Neural cell (in vitro differentiated cells): ENCODE data around the gene PTX4. TPM values are rescaled to one million over a fixed set of nuclear protein-coding genes. Genes with fewer than 3 reads are reported as not detected.

Experiments
- H2AFZ ChIP-seq: fragments of 200-600, 300-800 bp; sonication (generic), shearing (Covaris generic); 2 replicates; pipeline ENCODE4 v1.6.0; 2014; ENCODE audit warnings: low read depth, mild to moderate bottlenecking, antibody characterized with exemption, low read length, moderate library complexity
- H3F3A ChIP-seq: fragments of 200-600 bp; shearing (Covaris generic); 2 replicates; pipeline ENCODE4 v1.6.1; 2016; ENCODE audit warnings: mild to moderate bottlenecking, moderate library complexity, mixed read lengths, antibody characterized with exemption, low read length; ENCODE audit not compliant: insufficient read depth, poor library complexity, severe bottlenecking
- H3K27ac ChIP-seq: fragments of 200-600, 300-800 bp; sonication (generic), shearing (Covaris generic); 2 replicates; pipeline ENCODE4 v1.5.1; 2014; ENCODE audit warnings: mild to moderate bottlenecking, low read length, moderate library complexity
- H3K27me3 ChIP-seq: fragments of 300-800, 200-600 bp; sonication (generic), shearing (Covaris generic); 2 replicates; pipeline ENCODE4 v1.6.0; 2014; ENCODE audit warnings: mild to moderate bottlenecking, low read depth, low read length, moderate library complexity; ENCODE audit not compliant: insufficient read depth
- H3K36me3 ChIP-seq: fragments of 300-800, 200-600 bp; sonication (generic), shearing (Covaris generic); 2 replicates; pipeline ENCODE4 v1.5.1; 2014; ENCODE audit warnings: mild to moderate bottlenecking, antibody characterized with exemption, low read length, moderate library complexity; ENCODE audit not compliant: insufficient read depth
- H3K4me2 ChIP-seq: fragments of 300-800, 200-600 bp; sonication (generic), shearing (Covaris generic); 2 replicates; pipeline ENCODE4 v1.6.0; 2014; ENCODE audit warnings: mild to moderate bottlenecking, low read length
- H3K4me3 ChIP-seq: fragments of 300-800, 200-600 bp; sonication (generic), shearing (Covaris generic); 2 replicates; pipeline ENCODE4 v1.5.1; 2014; ENCODE audit warnings: mild to moderate bottlenecking, low read length, moderate library complexity
- H3K79me2 ChIP-seq: fragments of 200-600 bp; shearing (Covaris generic); replicated peaks from 2 replicates; pipeline ENCODE4 v1.6.0; 2014; ENCODE audit warnings: mild to moderate bottlenecking, low read length, moderate library complexity; ENCODE audit not compliant: insufficient read depth
- H3K9ac ChIP-seq: fragments of 300-800, 200-600 bp; sonication (generic), shearing (Covaris generic); 2 replicates; pipeline ENCODE4 v1.6.1; 2016; ENCODE audit warnings: mild to moderate bottlenecking, low read length, mixed read lengths
- H3K9me2 ChIP-seq: fragments of 200-600 bp; shearing (Covaris generic); 2 replicates; pipeline ENCODE4 v1.6.1; 2016; ENCODE audit warnings: mild to moderate bottlenecking, low read length, mixed read lengths; ENCODE audit not compliant: insufficient read depth
- H3K9me3 ChIP-seq: fragments of 200-600, 300-800 bp; sonication (generic), shearing (Covaris generic); 2 replicates; pipeline ENCODE4 v1.6.1; 2016; ENCODE audit warnings: mild to moderate bottlenecking, mixed run types, low read length, moderate library complexity, mixed read lengths
- H4K20me1 ChIP-seq: fragments of 200-600 bp; shearing (Covaris generic); 2 replicates; pipeline ENCODE4 v1.6.1; 2016; ENCODE audit warnings: mild to moderate bottlenecking, mixed run types; ENCODE audit not compliant: insufficient read depth
- EP300 ChIP-seq: fragments of 450-650 bp; conservative IDR thresholded peaks from 2 replicates; pipeline ENCODE4 v1.6.1; 2014; ENCODE audit warnings: antibody characterized with exemption, mild to moderate bottlenecking, moderate library complexity; ENCODE audit not compliant: poor library complexity, severe bottlenecking
- EZH2 ChIP-seq: fragments of 200-600, 300-800 bp; shearing (Covaris generic), sonication (generic); IDR thresholded peaks from 2 replicates; pipeline ENCODE4 v1.6.1; 2014; ENCODE audit warnings: antibody characterized with exemption, low read length, borderline replicate concordance, mild to moderate bottlenecking; ENCODE audit not compliant: insufficient read depth, poor library complexity, severe bottlenecking
- MXI1 ChIP-seq: fragments of 450-650 bp; conservative IDR thresholded peaks from 2 replicates; pipeline ENCODE4 v1.6.1; 2014; ENCODE audit warnings: antibody characterized with exemption, mild to moderate bottlenecking; ENCODE audit not compliant: poor library complexity, severe bottlenecking
- POLR2AphosphoS5 ChIP-seq: IDR thresholded peaks from 2 replicates; pipeline ENCODE4 v1.6.1; 2012
- RAD21 ChIP-seq: fragments of 450-650 bp; conservative IDR thresholded peaks from 2 replicates; pipeline ENCODE4 v1.6.1; 2014; ENCODE audit warnings: antibody characterized with exemption, mild to moderate bottlenecking, moderate library complexity
- SMC3 ChIP-seq: fragments of 450-650 bp; conservative IDR thresholded peaks from 2 replicates; pipeline ENCODE4 v1.6.1; 2014; ENCODE audit warnings: antibody characterized with exemption, mild to moderate bottlenecking, moderate library complexity; ENCODE audit not compliant: poor library complexity
- TAF1 ChIP-seq: IDR thresholded peaks from 2 replicates; pipeline ENCODE4 v1.6.1; 2012; ENCODE audit warnings: low read depth
- polyA plus RNA-seq: library from polyadenylated mRNA; depleted of rRNA; stranded (reverse); fragments of >200 nt; gene quantifications from 2 replicates; pipeline ENCODE4 v1.2.3, GENCODE V29; 2014
- TF ChIP-seq, protein P1 (sequence below): IDR thresholded peaks from 2 replicates; pipeline ENCODE4 v1.6.1; 2012; ENCODE audit warnings: borderline replicate concordance
- TF ChIP-seq, protein P2 (sequence below): fragments of 450-650 bp; IDR thresholded peaks from 2 replicates; pipeline ENCODE4 v1.5.1; 2014; ENCODE audit warnings: antibody characterized with exemption, mild to moderate bottlenecking, moderate library complexity; ENCODE audit not compliant: poor library complexity, severe bottlenecking

Gene PTX4
- polyA plus RNA-seq, 1 donor from 2014 or later, result not detected

GRCh38 chr16:1499756-1500464 lies 11.2 kb upstream of the PTX4 start:
- Histone ChIP-seq H3K9me2 (no peaks in the 10 kb centered on the region), H2AFZ (no peak overlapping the region), H4K20me1 (no peaks in the 10 kb centered on the region), H3K4me3 (no peak overlapping the region), H3K79me2 (no peaks in the 10 kb centered on the region), H3K9ac (no peak overlapping the region), H3K4me2 (no peak overlapping the region), H3K27ac (no peak overlapping the region), H3F3A (no peaks in the 10 kb centered on the region), H3K27me3 (no peaks in the 10 kb centered on the region), H3K36me3 (no peaks in the 10 kb centered on the region), H3K9me3 (no peaks in the 10 kb centered on the region)
- TF ChIP-seq TAF1 (no peak), SMC3 (no peak), RAD21 (no peak), POLR2AphosphoS5 (no peak), EP300 (no peak), MXI1 (no peak), EZH2 (no peak)
- TF ChIP-seq, protein P1, sequence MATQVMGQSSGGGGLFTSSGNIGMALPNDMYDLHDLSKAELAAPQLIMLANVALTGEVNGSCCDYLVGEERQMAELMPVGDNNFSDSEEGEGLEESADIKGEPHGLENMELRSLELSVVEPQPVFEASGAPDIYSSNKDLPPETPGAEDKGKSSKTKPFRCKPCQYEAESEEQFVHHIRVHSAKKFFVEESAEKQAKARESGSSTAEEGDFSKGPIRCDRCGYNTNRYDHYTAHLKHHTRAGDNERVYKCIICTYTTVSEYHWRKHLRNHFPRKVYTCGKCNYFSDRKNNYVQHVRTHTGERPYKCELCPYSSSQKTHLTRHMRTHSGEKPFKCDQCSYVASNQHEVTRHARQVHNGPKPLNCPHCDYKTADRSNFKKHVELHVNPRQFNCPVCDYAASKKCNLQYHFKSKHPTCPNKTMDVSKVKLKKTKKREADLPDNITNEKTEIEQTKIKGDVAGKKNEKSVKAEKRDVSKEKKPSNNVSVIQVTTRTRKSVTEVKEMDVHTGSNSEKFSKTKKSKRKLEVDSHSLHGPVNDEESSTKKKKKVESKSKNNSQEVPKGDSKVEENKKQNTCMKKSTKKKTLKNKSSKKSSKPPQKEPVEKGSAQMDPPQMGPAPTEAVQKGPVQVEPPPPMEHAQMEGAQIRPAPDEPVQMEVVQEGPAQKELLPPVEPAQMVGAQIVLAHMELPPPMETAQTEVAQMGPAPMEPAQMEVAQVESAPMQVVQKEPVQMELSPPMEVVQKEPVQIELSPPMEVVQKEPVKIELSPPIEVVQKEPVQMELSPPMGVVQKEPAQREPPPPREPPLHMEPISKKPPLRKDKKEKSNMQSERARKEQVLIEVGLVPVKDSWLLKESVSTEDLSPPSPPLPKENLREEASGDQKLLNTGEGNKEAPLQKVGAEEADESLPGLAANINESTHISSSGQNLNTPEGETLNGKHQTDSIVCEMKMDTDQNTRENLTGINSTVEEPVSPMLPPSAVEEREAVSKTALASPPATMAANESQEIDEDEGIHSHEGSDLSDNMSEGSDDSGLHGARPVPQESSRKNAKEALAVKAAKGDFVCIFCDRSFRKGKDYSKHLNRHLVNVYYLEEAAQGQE, result no peak
- TF ChIP-seq, protein P2, sequence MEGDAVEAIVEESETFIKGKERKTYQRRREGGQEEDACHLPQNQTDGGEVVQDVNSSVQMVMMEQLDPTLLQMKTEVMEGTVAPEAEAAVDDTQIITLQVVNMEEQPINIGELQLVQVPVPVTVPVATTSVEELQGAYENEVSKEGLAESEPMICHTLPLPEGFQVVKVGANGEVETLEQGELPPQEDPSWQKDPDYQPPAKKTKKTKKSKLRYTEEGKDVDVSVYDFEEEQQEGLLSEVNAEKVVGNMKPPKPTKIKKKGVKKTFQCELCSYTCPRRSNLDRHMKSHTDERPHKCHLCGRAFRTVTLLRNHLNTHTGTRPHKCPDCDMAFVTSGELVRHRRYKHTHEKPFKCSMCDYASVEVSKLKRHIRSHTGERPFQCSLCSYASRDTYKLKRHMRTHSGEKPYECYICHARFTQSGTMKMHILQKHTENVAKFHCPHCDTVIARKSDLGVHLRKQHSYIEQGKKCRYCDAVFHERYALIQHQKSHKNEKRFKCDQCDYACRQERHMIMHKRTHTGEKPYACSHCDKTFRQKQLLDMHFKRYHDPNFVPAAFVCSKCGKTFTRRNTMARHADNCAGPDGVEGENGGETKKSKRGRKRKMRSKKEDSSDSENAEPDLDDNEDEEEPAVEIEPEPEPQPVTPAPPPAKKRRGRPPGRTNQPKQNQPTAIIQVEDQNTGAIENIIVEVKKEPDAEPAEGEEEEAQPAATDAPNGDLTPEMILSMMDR, result no peak

- Histone ChIP-seq H3K36me3 (no peaks in the 10 kb centered on the region), H2AFZ (no peak overlapping the region), H3K9me2 (no peaks in the 10 kb centered on the region), H3K27me3 (no peaks in the 10 kb centered on the region), H3K9ac (no peak overlapping the region), H3F3A (no peaks in the 10 kb centered on the region), H3K27ac (no peak overlapping the region), H4K20me1 (no peaks in the 10 kb centered on the region), H3K4me2 (no peak overlapping the region), H3K4me3 (no peak overlapping the region), H3K79me2 (no peaks in the 10 kb centered on the region), H3K9me3 (no peaks in the 10 kb centered on the region)
- TF ChIP-seq, protein P2, result no peak
- no peak for TF ChIP-seq EZH2
Observed at GRCh38 chr16:1498899-1499676, 10.3 kb upstream of the PTX4 start.
